H9 (cell line): ENCODE data around the gene PRKAG2. TPM values are rescaled to one million over a fixed set of nuclear protein-coding genes. Genes with fewer than 3 reads are reported as not detected.

Experiments
- DNase-seq: peaks from one replicate; pipeline ENCODE4 v3.0.0-alpha.2; 2017
- H2AFZ ChIP-seq: one replicate; pipeline ENCODE4 v1.6.1; 2013; ENCODE audit warnings: mild to moderate bottlenecking, low read length, control low read depth, moderate library complexity
- H2AK5ac ChIP-seq: 2 replicates; pipeline ENCODE4 v1.6.1; 2013; ENCODE audit warnings: low read length, control low read depth, mixed read lengths; ENCODE audit not compliant: insufficient read length
- H2BK120ac ChIP-seq: one replicate; pipeline ENCODE4 v1.6.1; 2013; ENCODE audit warnings: low read depth, mild to moderate bottlenecking, low read length, control low read depth, inconsistent platforms; ENCODE audit not compliant: poor library complexity, severe bottlenecking
- H2BK12ac ChIP-seq: 2 replicates; pipeline ENCODE4 v1.6.1; 2013; ENCODE audit warnings: low read length, control low read depth, mixed read lengths, low read depth; ENCODE audit not compliant: insufficient read length
- H2BK15ac ChIP-seq: 2 replicates; pipeline ENCODE4 v1.6.1; 2013; ENCODE audit warnings: low read depth, low read length, control low read depth
- H2BK20ac ChIP-seq: one replicate; pipeline ENCODE4 v1.6.1; 2013; ENCODE audit warnings: low read depth, mild to moderate bottlenecking, low read length, control low read depth, inconsistent platforms; ENCODE audit not compliant: poor library complexity, severe bottlenecking
- H2BK5ac ChIP-seq: 2 replicates; pipeline ENCODE4 v1.6.1; 2013; ENCODE audit warnings: low read length, control low read depth, mixed read lengths; ENCODE audit not compliant: insufficient read length
- H3K14ac ChIP-seq: 2 replicates; pipeline ENCODE4 v1.6.1; 2013; ENCODE audit warnings: low read length, control low read depth; ENCODE audit not compliant: insufficient read depth
- H3K18ac ChIP-seq: 2 replicates; pipeline ENCODE4 v1.6.1; 2013; ENCODE audit warnings: low read depth, mild to moderate bottlenecking, mixed read lengths, low read length, control low read depth; ENCODE audit not compliant: insufficient read length
- H3K23ac ChIP-seq: 2 replicates; pipeline ENCODE4 v1.6.1; 2013; ENCODE audit warnings: low read length, control low read depth, mixed read lengths, low read depth; ENCODE audit not compliant: insufficient read length
- H3K23me2 ChIP-seq: 2 replicates; pipeline ENCODE4 v1.6.1; 2013; ENCODE audit warnings: low read depth, mild to moderate bottlenecking, mixed read lengths, low read length, control low read depth; ENCODE audit not compliant: insufficient read length, poor library complexity, severe bottlenecking
- H3K27ac ChIP-seq: 2 replicates; pipeline ENCODE4 v1.5.1; 2013; ENCODE audit warnings: low read length, control low read depth, mixed read lengths, low read depth; ENCODE audit not compliant: insufficient read length
- H3K27me3 ChIP-seq: 2 replicates; pipeline ENCODE4 v1.6.1; 2013; ENCODE audit warnings: low read length, control low read depth, inconsistent platforms; ENCODE audit not compliant: insufficient read depth
- H3K4ac ChIP-seq: 2 replicates; pipeline ENCODE4 v1.6.1; 2013; ENCODE audit warnings: low read depth, mild to moderate bottlenecking, control low read depth, inconsistent platforms, low read length, moderate library complexity
- H3K4me1 ChIP-seq: 2 replicates; pipeline ENCODE4 v1.6.1; 2013; ENCODE audit warnings: low read length, control low read depth, inconsistent platforms; ENCODE audit not compliant: insufficient read depth
- H3K4me2 ChIP-seq: 2 replicates; pipeline ENCODE4 v1.6.1; 2013; ENCODE audit warnings: low read length, control low read depth, mixed read lengths; ENCODE audit not compliant: insufficient read length, insufficient read depth
- H3K56ac ChIP-seq: 2 replicates; pipeline ENCODE4 v1.6.1; 2013; ENCODE audit warnings: low read depth, mild to moderate bottlenecking, mixed read lengths, low read length, control low read depth; ENCODE audit not compliant: insufficient read length
- H3K79me1 ChIP-seq: 2 replicates; pipeline ENCODE4 v1.6.1; 2013; ENCODE audit warnings: low read depth, mild to moderate bottlenecking, moderate library complexity, low read length, control low read depth, inconsistent platforms; ENCODE audit not compliant: insufficient read depth, poor library complexity, severe bottlenecking
- H3K79me2 ChIP-seq: 2 replicates; pipeline ENCODE4 v1.6.1; 2013; ENCODE audit warnings: low read length, control low read depth, inconsistent platforms; ENCODE audit not compliant: insufficient read depth
- H3K9ac ChIP-seq: 2 replicates; pipeline ENCODE4 v1.6.1; 2013; ENCODE audit warnings: low read length, control low read depth, mixed read lengths; ENCODE audit not compliant: insufficient read length; ENCODE audit errors: extremely low read depth
- H3K9me3 ChIP-seq: one replicate; pipeline ENCODE4 v1.6.1; 2013; ENCODE audit warnings: low read depth, low read length, inconsistent platforms; ENCODE audit not compliant: control insufficient read depth
- H3T11ph ChIP-seq: one replicate; pipeline ENCODE4 v1.6.1; 2013; ENCODE audit warnings: mild to moderate bottlenecking, low read length, control low read depth, inconsistent platforms
- H4K20me1 ChIP-seq: one replicate; pipeline ENCODE4 v1.6.1; 2013; ENCODE audit not compliant: control insufficient read depth, insufficient read length, insufficient read depth
- H4K5ac ChIP-seq: 2 replicates; pipeline ENCODE4 v1.6.1; 2013; ENCODE audit warnings: low read depth, mild to moderate bottlenecking, mixed read lengths, low read length, control low read depth; ENCODE audit not compliant: insufficient read length
- H4K8ac ChIP-seq: replicated peaks from 2 replicates; pipeline ENCODE4 v1.6.1; 2013; ENCODE audit warnings: low read length, control low read depth, mixed read lengths, low read depth; ENCODE audit not compliant: insufficient read length
- H4K91ac ChIP-seq: 2 replicates; pipeline ENCODE4 v1.6.1; 2013; ENCODE audit warnings: low read depth, mild to moderate bottlenecking, moderate library complexity, mixed read lengths, low read length, control low read depth; ENCODE audit not compliant: insufficient read length
- H3K27ac Mint-ChIP-seq, 3 experiments: 2 replicates in 2 of 3; 3 replicates in 1 of 3; pipeline ENCODE4 v1.8.0; 2020 to 2021; ENCODE audit warnings: mixed read lengths in 3 of 3, mild to moderate bottlenecking in 1 of 3, moderate library complexity in 1 of 3
- H3K27me3 Mint-ChIP-seq: 2 replicates; pipeline ENCODE4 v1.8.0; 2021; ENCODE audit warnings: low read depth, mild to moderate bottlenecking, moderate library complexity, mixed read lengths
- H3K36me3 Mint-ChIP-seq, 3 experiments: 2 replicates in 2 of 3; 3 replicates in 1 of 3; pipeline ENCODE4 v1.8.0; 2020 to 2021; ENCODE audit warnings: low read depth in 3 of 3, mixed read lengths in 3 of 3; ENCODE audit not compliant: insufficient read depth in 1 of 3
- H3K4me1 Mint-ChIP-seq, 2 experiments: 2 replicates each; pipeline ENCODE4 v1.8.0; 2020; ENCODE audit warnings: mixed read lengths in 2 of 2
- H3K4me3 Mint-ChIP-seq, 2 experiments: 2 replicates in 1 of 2; 3 replicates in 1 of 2; pipeline ENCODE4 v1.8.0; 2020 to 2021; ENCODE audit warnings: mild to moderate bottlenecking in 2 of 2, mixed read lengths in 2 of 2, moderate library complexity in 1 of 2
- H3K9me3 Mint-ChIP-seq, 2 experiments: 2 replicates in 1 of 2; 3 replicates in 1 of 2; pipeline ENCODE4 v1.8.0; 2020; ENCODE audit warnings: mild to moderate bottlenecking in 2 of 2, mixed read lengths in 2 of 2, moderate library complexity in 1 of 2
- CTCF ChIP-seq: fragments of 200-600 bp; sonication (generic); conservative IDR thresholded peaks from 3 replicates; pipeline ENCODE4 v1.8.0; 2021; ENCODE audit warnings: antibody characterized with exemption, mild to moderate bottlenecking
- WGBS: extraction: QIAGEN DNeasy Blood & Tissue Kit; methylation state at CpG from one replicate; pipeline ENCODE4 v1.1.7; 2013; ENCODE audit warnings: missing lambda C conversion rate, low lambda C conversion rate, mixed read lengths; ENCODE audit not compliant: insufficient read length; ENCODE audit errors: extremely low coverage; 5-methylcytosine and 5-hydroxymethylcytosine counted together
- total RNA-seq: library from RNA; stranded (reverse); gene quantifications from 2 replicates; pipeline ENCODE4 v1.2.1, GENCODE V29; 2021

Gene PRKAG2
- total RNA-seq, 1 experiment from 2014 or later: 11.8 TPM

- H3K18ac ChIP-seq: no peak overlapping the region
- peaks cover 15 to 26% of the 10 kb centered on the region in 2 experiments for H3K4me1 Mint-ChIP-seq
- H2AK5ac ChIP-seq: no peak overlapping the region
- H4K8ac ChIP-seq: no peak overlapping the region
- no peaks in the 10 kb centered on the region for H3K23me2 ChIP-seq
- no peaks in the 10 kb centered on the region for H3K79me2 ChIP-seq
- H2BK5ac ChIP-seq: no peak overlapping the region
- no peak overlapping the region for H4K5ac ChIP-seq
- H3K56ac ChIP-seq: no peak overlapping the region
- H4K91ac ChIP-seq: no peak overlapping the region
- WGBS: no CpG with 5 or more reads among the region's 20 CpGs
- no peak overlapping the region for H3K27ac ChIP-seq
- H2BK15ac ChIP-seq: no peak overlapping the region
- no peak overlapping the region for H3K14ac ChIP-seq
- no peaks in the 10 kb centered on the region for H3K79me1 ChIP-seq
- no peaks in the 10 kb centered on the region for H4K20me1 ChIP-seq
- H3K27me3 ChIP-seq: no peaks in the 10 kb centered on the region
- H3K4me1 ChIP-seq: no peaks in the 10 kb centered on the region
- H2BK120ac ChIP-seq: no peak overlapping the region
- no peaks in the 10 kb centered on the region for H3K9me3 ChIP-seq
- H2BK12ac ChIP-seq: no peak overlapping the region
- no peak overlapping the region for H3T11ph ChIP-seq
- H3K27ac Mint-ChIP-seq: no peak overlapping the region
- H2BK20ac ChIP-seq: no peak overlapping the region
- H3K9me3 Mint-ChIP-seq: no peaks in the 10 kb centered on the region; a peak in 1 of 5 replicates
- peaks cover 2% of the 10 kb centered on the region; the same call in 1 of the 2 replicates for H3K27me3 Mint-ChIP-seq
- no peaks in the 10 kb centered on the region for H3K36me3 Mint-ChIP-seq
- H3K9ac ChIP-seq: no peak overlapping the region
- no peak for DNase-seq
- no peak for TF ChIP-seq CTCF
- no peak overlapping the region for H3K23ac ChIP-seq
- no peak overlapping the region for H3K4me2 ChIP-seq
- H2AFZ ChIP-seq: no peak overlapping the region
- no peak overlapping the region; a peak in 1 of 5 replicates for H3K4me3 Mint-ChIP-seq
- H3K4ac ChIP-seq: no peak overlapping the region
These were observed 81.6 kb downstream of the PRKAG2 start for GRCh38 chr7:151795168-151795811.
